Type B pancreatic cell (in vitro differentiated cells): ENCODE results near the gene SNX13. TPM values are rescaled to one million over a fixed set of nuclear protein-coding genes. Genes with fewer than 3 reads are reported as not detected.
A peak's percentile ranks its signal among the peaks of the same experiment; 100 is the strongest.

Source experiments
- DNase-seq: peaks from one replicate; pipeline ENCODE4 v3.0.0; 2021; ENCODE audit warnings: mixed read lengths; ENCODE audit not compliant: unreplicated experiment; ENCODE audit errors: extremely low spot score
- H3K27ac Mint-ChIP-seq: 2 replicates; pipeline ENCODE4 v1.8.0; 2021; ENCODE audit warnings: mild to moderate bottlenecking, mixed read lengths
- H3K27me3 Mint-ChIP-seq: 2 replicates; pipeline ENCODE4 v1.8.0; 2021; ENCODE audit warnings: mixed read lengths
- H3K36me3 Mint-ChIP-seq: 2 replicates; pipeline ENCODE4 v1.8.0; 2021; ENCODE audit warnings: mixed read lengths
- H3K4me1 Mint-ChIP-seq: one replicate; pipeline ENCODE4 v1.8.0; 2021; ENCODE audit warnings: mixed read lengths; ENCODE audit not compliant: unreplicated experiment
- H3K4me3 Mint-ChIP-seq: 2 replicates; pipeline ENCODE4 v1.8.0; 2021; ENCODE audit warnings: mild to moderate bottlenecking, mixed read lengths
- H3K9me3 Mint-ChIP-seq: 2 replicates; pipeline ENCODE4 v1.8.0; 2021; ENCODE audit warnings: mixed read lengths
- CTCF ChIP-seq: fragments of 200-600 bp; sonication (generic); conservative IDR thresholded peaks from 2 replicates; pipeline ENCODE4 v1.5.0; 2021; ENCODE audit warnings: antibody characterized with exemption, mild to moderate bottlenecking
- total RNA-seq: library from RNA; stranded (reverse); gene quantifications from 2 replicates; pipeline ENCODE4 v1.2.1, GENCODE V29; 2021; ENCODE audit warnings: low replicate concordance

SNX13 gene
- total RNA-seq, 1 donor from 2014 or later: 48.9 TPM

GRCh38 chr7:17946591-17946990 is 6.3 kb upstream of the SNX13 start:
- Mint-ChIP-seq H3K9me3 (no peaks in the 10 kb centered on the region), H3K4me3 (no peak overlapping the region), H3K4me1 (peaks cover 6% of the 10 kb centered on the region), H3K27ac (no peak overlapping the region), H3K36me3 (no peaks in the 10 kb centered on the region), H3K27me3 (no peaks in the 10 kb centered on the region)
- TF ChIP-seq CTCF: no peak
- no peak for DNase-seq

- Mint-ChIP-seq H3K27me3 (no peaks in the 10 kb centered on the region), H3K27ac (no peak overlapping the region), H3K4me3 (no peak overlapping the region), H3K36me3 (no peaks in the 10 kb centered on the region), H3K9me3 (no peaks in the 10 kb centered on the region), H3K4me1 (peaks cover 11% of the 10 kb centered on the region)
- TF ChIP-seq CTCF: peak; percentile 59
- DNase-seq: no peak
Observed at GRCh38 chr7:17944720-17945119, 4.4 kb upstream of the SNX13 start.

- Mint-ChIP-seq H3K36me3 (no peaks in the 10 kb centered on the region), H3K4me3 (no peak overlapping the region), H3K9me3 (no peaks in the 10 kb centered on the region), H3K4me1 (peaks cover 19% of the 10 kb centered on the region), H3K27ac (no peak overlapping the region), H3K27me3 (no peaks in the 10 kb centered on the region)
- DNase-seq: no peak
- no peak for TF ChIP-seq CTCF
Observed at GRCh38 chr7:17943006-17943405, 2.7 kb upstream of the SNX13 start.

- Mint-ChIP-seq H3K4me1 (peaks cover 26% of the 10 kb centered on the region), H3K27me3 (no peaks in the 10 kb centered on the region), H3K4me3 (peak overlapping the region; percentile 99), H3K27ac (peak overlapping the region; percentile 97), H3K36me3 (no peaks in the 10 kb centered on the region), H3K9me3 (no peaks in the 10 kb centered on the region)
- no peak for TF ChIP-seq CTCF
- DNase-seq: no peak
Observed at GRCh38 chr7:17942231-17942630, 1.9 kb upstream of the SNX13 start.

- no peaks in the 10 kb centered on the region for H3K9me3 Mint-ChIP-seq
- DNase-seq: no peak
- peak; percentile 21 for TF ChIP-seq CTCF
- no peaks in the 10 kb centered on the region for H3K27me3 Mint-ChIP-seq
- H3K4me1 Mint-ChIP-seq: peaks cover 26% of the 10 kb centered on the region
- H3K36me3 Mint-ChIP-seq: no peaks in the 10 kb centered on the region
- H3K4me3 Mint-ChIP-seq: peak overlapping the region; percentile 99
- H3K27ac Mint-ChIP-seq: peak overlapping the region; percentile 97
Observed at GRCh38 chr7:17940951-17941431, 697 bp upstream of the SNX13 start.
